GM19467 (cell line): ENCODE results near the gene ATG4A.
A peak's percentile ranks its signal among the peaks of the same experiment; 100 is the strongest.

Source experiments
- ATAC-seq: cut with Tn5 transposase; IDR thresholded peaks from one replicate; pipeline ENCODE4 v1.9.1; 2021; ENCODE audit warnings: mild to moderate bottlenecking, moderate library complexity; ENCODE audit not compliant: unreplicated experiment

ATG4A gene

DNA sequence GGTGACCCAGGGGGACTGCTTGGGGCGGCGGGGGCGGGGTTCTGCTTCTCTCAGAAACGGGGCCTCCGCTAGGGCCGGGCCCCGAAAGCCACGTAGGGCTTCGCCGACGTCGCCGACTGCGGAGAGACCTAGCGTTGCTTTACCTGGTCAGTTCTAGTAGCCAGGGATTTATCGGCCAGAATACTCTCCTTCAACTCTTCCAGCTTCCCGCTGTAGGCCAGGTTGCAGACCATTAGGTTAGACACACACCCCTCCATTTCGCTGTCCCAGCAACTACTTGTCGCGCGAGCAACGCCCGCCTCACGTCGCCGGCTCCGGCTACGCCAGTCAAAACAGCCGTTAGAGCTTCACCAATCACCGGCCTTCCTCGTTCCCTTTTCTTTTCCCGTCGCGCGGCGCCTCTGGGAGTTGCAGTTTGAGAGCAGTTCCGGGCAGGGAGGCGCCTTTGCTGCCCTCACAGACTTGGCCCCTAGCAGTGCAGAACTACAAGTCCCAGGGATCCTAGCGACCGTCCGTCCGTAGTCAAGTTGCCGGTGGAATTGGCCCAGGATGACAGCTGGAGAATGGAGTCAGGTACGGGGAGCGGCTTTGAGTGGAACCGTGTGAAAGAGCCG is at the start of gene ATG4A, which contains the start of gene PSMD10:
Gene ATG4A (plus strand): TSS at position 515 of the 614 bp plus-strand sequence. CDS start 49 bp downstream, at position 564.
Gene PSMD10 (minus strand): TSS at position 279 of the 614 bp plus-strand sequence. CDS start 22 bp downstream, at position 257.
- ATAC-seq: peak; percentile 96

DNA sequence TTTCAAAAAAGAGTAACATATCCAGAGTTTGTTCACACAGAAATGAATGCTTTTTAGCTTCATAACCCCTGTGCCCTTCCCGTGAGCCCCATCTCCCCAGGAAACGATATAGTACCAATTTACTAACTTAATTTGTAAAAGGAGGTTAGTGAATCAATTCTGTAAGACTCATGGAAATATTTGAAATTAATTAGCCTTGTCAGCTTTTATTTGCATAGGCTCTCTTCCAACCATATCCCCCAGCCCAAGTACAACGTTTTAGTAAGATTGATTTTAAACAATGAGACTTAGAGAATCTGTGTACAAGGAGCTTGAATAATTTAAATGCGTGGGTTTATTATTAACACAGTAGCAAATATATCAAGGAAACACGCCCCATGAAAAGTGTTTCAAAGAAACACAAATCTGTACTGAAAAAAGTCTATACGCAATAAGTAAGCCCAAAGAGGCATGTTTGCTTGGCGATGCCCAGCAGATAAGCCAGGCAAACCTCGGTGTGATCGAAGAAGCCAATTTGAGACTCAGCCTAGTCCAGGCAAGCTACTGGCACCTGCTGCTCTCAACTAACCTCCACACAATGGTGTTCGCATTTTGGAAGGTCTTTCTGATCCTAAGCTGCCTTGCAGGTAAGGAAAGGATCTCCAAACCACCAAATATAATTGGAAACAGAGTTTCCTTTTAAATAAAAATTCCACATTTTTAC is 46.9 kb upstream of the ATG4A start, which contains the start of gene VSIG1:
Gene VSIG1 (plus strand): TSS at position 512 of the 703 bp plus-strand sequence. CDS start 66 bp downstream, at position 578.
- no peak for ATAC-seq

GRCh38 chrX:108049649-108050048 is 41.9 kb upstream of the ATG4A start:
- no peak for ATAC-seq

- no peak for ATAC-seq
These were observed 38.4 kb upstream of the ATG4A start for GRCh38 chrX:108053218-108053617.

- no peak for ATAC-seq
These were observed 36.0 kb upstream of the ATG4A start for GRCh38 chrX:108055546-108055945.

DNA sequence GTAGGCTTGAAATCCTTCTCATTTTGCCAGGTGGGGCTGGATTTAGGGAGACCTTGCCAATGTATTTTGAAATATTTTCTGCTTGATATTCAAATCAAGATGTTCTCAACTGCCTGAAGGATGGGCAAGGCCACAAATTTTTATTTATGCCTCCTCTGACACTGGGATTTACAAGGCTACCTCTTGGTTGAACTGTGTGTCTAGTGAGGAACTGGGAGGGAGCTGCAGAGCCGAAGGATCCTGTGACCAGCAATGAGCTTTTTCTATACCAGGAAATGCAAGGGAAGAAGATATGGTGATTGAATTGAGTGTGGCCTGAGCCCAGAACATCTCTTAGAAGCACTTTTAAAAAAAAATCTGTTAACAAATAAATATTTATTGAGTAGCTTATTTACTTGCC is 31.8 kb upstream of the ATG4A start:
- ATAC-seq: no peak

DNA sequence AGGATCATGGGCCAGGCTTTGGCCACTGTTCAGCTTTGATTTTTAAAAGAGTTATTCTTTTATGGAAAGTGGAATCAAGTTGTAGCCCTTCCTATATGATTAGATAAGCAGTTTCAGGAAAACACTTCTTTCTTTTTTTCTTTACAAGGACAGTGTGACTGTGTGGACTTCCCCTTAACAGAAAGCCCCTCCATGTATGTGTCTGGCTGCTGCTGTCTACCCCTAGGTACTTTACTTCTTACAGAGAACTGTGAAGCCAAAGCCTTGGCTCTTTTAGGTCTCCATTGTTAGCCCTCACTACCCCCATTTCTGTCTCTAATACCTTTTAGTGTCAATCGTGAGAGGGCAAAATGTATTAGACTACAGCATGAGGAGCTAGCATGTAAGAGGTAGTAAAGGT is 27.6 kb upstream of the ATG4A start:
- no peak for ATAC-seq

GRCh38 chrX:108064613-108065012 is 27.0 kb upstream of the ATG4A start:
- ATAC-seq: no peak

DNA sequence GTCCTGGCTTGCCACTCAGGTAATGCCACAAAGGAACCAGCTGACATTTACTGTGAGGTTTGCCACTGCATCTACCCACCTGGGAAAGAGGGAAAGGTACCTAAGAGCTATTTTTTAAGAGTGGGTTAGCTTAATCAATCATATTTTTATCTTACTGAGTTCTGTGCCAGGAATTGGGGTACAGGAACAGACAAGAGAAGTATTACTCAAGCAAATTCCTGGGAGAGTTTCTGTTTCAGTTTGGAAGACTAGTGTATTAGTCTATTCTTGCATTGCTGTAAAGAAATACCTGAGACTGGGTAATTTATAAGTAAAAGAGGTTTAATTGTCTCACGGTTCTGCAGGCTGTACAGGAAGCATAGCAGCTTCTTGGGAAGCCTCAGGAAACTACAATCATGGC is 23.5 kb upstream of the ATG4A start:
- ATAC-seq: no peak

DNA sequence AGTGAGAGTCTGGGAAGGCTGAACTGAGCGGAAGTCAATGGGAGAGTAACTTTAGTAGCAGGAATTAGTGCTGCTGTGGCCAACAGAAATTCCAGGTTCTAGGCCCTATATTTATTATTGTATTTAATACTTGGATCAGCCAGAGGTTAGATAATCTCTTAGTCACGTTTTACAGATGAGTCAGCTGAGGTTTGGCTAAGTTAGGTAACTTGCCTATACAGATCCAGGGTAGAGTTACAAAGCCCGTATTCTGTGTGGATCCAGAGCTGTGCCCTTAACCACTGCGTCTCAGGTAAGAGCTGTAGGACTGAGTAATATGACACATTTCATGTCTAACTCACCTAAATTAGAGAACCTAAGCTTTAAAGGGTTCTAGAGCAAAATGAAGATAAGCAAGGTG is 20.7 kb upstream of the ATG4A start:
- no peak for ATAC-seq

- ATAC-seq: no peak
These were observed 20.0 kb upstream of the ATG4A start for GRCh38 chrX:108071578-108071977.

- no peak for ATAC-seq
These were observed 18.8 kb upstream of the ATG4A start for GRCh38 chrX:108072746-108073145.

- ATAC-seq: no peak
These were observed 10.5 kb upstream of the ATG4A start for GRCh38 chrX:108081110-108081509.

DNA sequence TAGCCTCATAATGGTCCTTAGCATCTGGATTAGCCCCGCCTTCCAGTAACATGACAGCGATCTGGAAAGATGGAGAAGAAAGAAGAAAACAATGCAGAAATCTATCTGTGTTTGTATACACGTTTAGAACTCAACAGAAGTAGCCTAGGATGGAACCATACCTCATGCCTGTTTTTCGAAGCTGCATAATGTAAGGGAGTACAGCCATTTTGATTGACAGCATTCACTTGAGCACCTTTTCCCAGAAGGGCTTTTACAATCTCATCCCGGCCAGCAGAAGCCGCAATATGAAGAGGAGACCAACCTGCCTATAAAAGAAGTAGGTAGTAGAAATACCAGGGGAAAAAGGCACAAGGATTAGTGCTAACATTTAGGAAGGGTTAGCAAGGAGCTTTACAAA is 3.8 kb upstream of the ATG4A start:
- ATAC-seq: no peak

- ATAC-seq: no peak
These were observed 3.1 kb upstream of the ATG4A start for GRCh38 chrX:108088511-108088910.

DNA sequence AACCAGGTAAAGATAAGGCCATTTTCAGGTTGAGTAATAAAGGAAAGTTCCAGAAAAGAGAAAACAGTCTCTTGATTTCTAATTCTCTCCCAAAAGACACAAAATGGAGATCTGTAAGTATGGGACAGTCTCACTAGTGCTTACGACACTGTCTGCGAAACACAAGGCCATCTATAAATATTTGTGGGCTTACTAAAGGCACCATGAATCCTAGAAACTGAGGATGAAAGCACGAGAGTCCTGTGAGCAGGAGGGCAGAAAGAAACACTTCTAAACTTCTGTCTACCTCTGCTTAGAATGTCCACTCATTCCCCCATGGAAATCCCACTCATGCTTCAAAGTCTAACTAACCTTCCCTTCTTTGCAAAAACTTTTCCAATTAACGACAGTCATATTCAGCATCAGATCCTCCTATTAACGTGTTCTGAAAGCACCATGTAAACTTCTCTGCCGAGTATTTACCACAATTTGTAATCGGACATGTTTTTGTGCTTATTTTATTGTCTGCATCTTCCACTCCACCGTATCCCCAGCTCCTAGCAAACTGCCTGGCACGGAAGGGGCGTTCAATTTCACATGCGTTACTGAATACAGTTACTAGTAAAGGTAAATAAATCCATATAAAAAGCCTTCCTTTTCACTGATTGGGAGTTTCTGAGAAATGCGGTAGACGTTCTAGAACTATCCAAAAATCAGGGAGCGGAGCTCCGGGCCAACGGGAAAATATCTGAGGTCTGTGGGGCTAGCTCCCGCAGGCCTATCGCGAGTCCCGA is 901 bp upstream of the ATG4A start:
- ATAC-seq: no peak

DNA sequence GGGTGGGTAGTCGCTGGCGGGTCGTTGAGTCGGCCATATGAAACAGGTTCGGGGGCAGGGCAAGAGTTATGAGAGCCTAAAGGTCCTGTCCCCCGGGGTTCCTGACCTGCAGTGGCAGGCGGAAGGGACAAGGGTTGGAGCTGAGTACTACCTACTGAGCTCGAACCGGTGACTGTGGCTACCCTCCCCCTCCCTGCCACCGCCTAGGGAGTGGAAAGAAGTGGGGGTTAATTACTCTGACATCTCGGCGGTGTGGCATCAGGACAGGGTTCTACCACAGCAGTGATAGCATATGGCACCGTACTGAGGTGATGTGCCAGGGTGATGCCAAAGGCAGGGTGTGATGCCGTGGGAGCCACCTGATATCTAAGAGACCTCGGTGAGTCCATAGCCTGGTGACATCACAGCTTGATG is 307 bp downstream of the ATG4A start:
- peak; percentile 34 for ATAC-seq

- ATAC-seq: no peak
These were observed 5.8 kb downstream of the ATG4A start for GRCh38 chrX:108097380-108097779.

DNA sequence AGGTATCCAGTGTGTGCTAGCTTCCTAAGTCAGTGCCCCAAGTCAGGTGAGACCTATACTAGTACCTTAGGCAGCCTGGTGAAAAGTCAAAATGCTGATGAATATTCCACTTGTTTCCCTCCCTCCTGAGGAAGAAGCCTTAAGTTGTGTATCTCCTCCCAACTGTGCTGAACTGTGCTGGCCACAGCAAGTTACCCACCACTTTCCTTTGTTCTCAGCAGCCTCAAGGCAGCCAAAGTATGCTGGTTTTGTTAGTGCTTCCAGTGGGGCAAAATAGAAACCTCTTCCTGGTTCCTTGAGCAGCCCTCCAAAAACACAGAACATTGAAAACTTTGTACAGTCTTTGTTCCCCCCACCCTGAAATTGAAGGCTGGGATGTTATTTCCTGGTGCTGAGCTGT is 13.9 kb downstream of the ATG4A start:
- ATAC-seq: no peak

GRCh38 chrX:108114541-108114940 is 23.0 kb downstream of the ATG4A start:
- no peak for ATAC-seq

GRCh38 chrX:108117988-108118387 is 26.4 kb downstream of the ATG4A start:
- no peak for ATAC-seq

DNA sequence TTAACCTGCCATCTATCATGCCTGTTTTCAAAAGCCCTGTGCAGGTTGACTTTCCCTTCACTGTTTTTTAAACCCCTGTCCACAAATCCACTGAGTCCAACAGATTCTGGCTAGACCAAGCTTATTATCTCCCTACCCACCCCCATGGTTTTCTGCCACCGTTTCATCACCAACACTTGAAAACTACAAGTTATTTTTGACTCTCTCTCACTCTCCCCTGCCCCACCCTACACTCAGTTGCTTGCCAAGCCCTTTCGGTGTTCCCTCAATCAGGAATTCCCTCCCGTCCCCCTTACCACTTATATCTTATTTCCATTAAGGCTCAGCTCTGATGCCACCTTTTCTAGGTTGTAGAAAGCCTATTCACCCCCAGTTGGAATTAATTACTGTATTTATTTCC is 29.7 kb downstream of the ATG4A start:
- ATAC-seq: no peak
